ENCODE data around the gene DSE.

Gene DSE

DNA sequence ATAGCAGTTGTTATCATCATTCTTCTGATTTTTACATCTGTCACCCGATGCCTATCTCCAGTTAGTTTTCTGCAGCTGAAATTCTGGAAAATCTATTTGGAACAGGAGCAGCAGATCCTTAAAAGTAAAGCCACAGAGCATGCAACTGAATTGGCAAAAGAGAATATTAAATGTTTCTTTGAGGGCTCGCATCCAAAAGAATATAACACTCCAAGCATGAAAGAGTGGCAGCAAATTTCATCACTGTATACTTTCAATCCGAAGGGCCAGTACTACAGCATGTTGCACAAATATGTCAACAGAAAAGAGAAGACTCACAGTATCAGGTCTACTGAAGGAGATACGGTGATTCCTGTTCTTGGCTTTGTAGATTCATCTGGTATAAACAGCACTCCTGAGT, 92.6 kb downstream of the DSE start:
- in situ Hi-C loops (cut with HindIII; ENCODE audit: low sequenced_read_pairs), result no loop called here

DNA sequence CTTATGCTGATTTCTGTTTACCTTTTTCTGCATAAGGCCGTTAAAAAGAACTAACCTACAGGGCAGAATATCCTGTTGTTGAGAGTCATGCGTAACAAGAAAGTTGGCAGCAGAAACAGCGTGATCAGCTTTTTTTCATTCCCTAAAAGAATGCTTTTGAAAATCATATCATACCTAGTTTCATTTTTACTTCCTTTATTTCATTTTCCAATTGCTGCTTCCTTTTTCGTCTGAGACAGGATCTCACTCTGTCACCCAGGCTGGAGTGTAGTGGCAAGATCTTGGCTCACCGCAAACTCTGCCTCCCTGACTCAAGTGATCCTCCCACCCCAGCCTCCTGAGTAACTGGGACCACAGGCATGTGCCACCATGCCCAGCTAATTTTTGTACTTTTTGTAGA, 94.5 kb downstream of the DSE start:
- in situ Hi-C loops (cut with HindIII; ENCODE audit: low sequenced_read_pairs), result no loop called here

DNA sequence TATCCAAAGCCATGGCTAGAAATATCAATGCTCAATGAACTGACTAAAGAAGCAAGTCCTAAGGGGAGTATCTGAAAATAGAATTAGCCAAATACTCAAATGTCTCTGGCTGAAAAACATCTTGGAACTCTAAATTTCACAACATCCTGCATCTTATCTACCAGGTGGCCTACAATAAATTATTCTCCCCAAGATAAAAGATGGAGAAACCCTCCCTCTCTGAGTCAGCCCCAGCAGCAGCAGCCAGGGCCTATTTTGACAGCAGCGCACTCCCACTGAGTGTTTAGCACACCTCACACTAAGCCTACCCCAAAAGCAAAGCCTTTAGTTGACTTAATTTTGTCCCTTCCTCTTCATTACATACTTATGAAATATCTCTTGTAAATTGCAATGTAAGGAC, 96.3 kb downstream of the DSE start:
- in situ Hi-C loops (cut with HindIII; ENCODE audit: low sequenced_read_pairs), result no loop called here

DNA sequence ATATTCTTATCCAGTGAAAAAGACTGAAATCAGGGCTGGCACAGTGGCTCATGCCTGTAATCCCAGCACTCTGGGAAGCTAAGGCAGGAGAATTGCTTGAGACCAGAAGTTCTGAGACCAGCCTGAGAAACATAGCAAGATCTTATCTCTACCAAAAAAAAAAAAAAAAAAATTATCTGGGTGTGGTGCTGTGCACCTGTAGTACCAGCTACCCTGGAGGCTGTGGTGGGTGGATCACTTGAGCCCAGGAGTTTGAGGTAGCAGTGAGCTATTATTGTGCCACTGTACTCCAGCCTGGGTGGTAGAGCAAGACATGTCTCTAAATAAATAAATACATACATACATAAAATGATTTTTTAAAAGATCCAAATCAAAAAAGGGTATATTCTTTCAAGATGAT, 96.8 kb downstream of the DSE start:
- in situ Hi-C loops (cut with HindIII; ENCODE audit: low sequenced_read_pairs), result no loop called here

DNA sequence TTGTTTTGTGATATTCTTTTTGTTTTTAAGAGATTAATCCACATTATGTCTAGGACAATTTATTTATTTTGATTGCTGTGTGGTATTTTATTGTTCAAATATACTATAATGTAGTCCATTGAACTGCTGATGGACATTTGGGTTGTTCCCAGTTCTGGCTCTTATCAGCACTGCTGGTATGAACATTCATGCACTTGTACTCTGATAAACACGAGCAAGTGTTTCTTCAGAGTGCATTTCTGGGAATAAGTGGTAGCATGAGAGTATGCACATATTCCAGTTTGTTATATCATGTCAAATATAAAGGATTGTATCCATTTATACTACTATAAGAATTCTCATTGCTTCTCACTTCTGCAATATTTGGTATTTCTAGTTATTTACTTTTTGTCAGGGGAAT, 97.5 kb downstream of the DSE start:
- in situ Hi-C loops (cut with HindIII; ENCODE audit: low sequenced_read_pairs), result no loop called here

DNA sequence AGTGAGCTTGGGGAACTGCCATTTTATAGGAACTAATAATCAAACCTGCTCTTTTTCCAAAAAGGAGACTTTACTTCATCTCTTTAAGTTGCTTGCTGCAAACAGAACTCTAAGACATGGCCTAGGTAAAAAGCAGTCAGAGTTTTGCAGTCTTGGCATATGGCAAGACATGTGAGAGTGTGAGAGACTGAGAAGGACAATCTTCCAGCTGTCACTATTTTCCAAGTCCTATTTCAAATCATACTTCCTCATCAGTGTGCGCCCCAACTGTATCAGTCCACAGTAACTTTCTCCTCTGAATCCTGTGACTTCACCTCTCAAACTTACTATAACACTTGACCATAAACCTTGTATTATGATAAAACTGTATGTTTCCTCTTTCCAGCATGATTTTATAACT, 100.8 kb downstream of the DSE start:
- in situ Hi-C loops (cut with HindIII; ENCODE audit: low sequenced_read_pairs), result no loop called here

DNA sequence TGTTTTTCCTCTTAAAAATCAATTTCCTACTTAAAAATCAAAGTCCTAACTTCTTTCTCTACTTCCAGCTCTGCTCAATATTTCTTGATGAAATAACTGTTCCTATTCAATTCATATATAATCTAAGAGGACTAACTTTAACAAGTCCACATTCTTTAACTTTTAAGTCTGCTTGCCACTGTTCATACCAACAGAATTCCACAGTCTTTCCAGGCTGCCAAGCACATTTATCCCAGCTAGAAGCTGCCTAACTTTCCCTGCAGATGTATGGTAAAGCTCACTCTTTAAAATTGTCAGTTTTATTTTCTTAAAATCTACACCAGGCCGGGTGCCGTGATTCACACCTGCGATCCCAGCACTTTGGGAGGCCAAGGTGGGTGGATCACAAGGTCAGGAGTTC, 102.0 kb downstream of the DSE start:
- in situ Hi-C loops (cut with HindIII; ENCODE audit: low sequenced_read_pairs), result no loop called here

DNA sequence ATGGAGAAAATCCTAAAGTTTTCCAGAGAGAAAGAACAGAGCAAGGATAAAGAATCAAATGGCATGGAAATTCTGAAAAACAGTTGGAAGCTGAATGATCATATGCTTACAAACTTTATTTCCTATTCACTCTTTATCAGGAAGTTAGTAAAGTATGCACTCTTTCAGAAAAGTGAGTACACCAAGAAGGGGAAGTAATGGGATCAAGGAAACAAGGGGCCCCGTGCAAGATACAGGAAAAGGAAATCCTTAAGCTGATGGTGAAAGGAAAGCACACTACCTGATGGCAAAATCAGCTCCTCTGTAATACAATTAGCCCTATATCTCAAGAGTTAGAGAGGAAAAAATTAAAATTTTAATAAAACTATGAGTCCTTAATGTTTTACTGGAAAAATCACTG, 104.4 kb downstream of the DSE start:
- in situ Hi-C loops (cut with HindIII; ENCODE audit: low sequenced_read_pairs), result no loop called here

DNA sequence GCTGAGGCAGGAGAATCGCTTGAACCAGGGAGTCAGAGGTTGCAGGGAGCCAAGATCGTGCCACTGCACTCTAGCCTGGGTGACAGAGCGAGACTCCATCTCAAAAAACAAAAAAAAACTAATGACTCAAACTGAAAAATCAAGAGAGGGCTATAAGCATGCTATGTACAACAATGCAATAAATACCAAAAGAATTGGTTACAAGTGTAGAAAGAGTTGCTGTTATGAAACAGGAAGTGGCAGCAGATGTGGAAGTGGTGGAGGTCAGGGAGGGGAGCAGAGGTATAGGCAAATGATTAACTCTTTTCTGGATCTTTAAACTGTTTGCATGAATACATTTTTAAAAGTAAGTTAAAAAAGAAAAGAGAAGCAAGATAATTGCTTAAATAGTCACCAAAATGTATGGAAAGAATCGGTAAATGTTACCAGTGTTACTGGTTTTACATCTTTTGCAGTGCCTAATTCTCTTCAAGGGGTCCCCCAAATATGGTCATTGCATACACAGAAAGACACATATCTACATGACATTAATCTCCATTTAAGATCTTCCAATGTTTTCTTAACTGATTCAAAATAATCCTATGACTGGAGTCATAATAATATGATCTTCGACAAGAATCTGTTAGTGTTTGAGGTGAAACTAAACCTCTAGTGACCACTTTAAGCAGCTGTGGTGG, 105.4 kb downstream of the DSE start:
- in situ Hi-C loops (cut with HindIII; ENCODE audit: low sequenced_read_pairs), result no loop called here

DNA sequence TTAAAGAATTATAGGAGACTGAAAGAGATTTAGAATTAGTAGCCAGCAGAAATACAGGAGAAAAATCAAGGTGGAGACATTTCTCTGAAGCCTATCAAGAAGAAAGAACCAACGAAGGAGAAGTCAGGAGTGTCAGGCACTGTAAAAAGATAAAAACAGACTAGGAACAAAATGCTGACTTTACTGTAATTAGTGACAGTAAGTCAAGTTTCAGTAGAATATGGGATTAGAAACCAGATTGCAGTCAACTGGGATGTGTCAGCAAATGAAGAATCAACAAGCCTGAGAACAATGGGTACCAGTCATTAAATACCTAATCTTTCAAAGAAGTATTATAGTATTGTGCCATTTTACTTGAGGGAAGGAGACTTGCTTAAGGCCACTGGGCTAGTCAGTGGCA, 112.0 kb downstream of the DSE start:
- in situ Hi-C loops (cut with HindIII; ENCODE audit: low sequenced_read_pairs), result no loop called here

DNA sequence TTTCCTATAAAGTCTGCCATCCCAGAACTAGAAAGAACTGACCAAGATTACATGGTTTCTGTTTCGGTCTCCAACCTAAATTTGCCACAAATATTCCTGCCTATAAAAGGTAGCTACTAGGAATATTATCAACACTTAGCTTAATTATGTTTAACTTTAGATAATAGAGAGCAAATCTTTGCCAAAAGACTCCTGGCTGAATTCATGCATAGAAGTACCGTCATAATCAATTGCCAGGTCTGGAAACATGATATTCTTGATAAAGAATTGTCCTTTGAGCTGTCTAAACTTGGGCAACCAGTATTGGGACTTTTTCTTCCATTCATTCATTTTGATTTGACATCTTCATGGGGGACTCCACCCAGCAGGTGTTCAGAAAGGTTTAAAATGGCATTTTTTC, 112.9 kb downstream of the DSE start:
- in situ Hi-C loops (cut with HindIII; ENCODE audit: low sequenced_read_pairs), result no loop called here

DNA sequence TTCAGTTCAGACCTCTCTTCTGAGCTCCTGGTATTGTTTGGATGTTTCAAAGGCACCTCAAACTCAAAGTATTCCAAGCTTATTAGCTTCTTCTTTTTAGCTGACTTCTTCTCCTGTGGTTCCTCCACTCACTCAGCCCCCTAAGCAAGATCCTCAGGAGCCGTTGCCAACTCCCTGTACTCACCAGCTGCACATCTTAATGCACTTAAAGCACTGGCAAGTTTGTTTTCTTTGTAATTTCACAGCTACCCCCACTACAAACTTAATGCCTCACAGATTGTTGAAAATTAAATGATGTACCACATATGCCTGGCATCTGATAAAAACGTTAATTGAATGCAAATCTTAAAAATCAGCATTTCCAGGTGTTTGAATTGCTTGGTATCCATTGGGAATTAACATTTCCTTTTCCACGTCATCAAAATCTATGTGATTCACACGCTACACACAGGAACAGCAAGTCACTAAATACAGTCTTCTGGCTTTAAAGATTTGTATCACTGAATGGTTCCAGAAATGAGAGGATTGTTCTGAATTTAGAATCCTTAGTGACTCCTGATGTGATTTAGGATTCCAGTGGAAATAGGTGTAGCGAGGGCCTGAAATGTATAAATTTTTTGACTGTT, 114.9 kb downstream of the DSE start:
- in situ Hi-C loops (cut with HindIII; ENCODE audit: low sequenced_read_pairs), result no loop called here

DNA sequence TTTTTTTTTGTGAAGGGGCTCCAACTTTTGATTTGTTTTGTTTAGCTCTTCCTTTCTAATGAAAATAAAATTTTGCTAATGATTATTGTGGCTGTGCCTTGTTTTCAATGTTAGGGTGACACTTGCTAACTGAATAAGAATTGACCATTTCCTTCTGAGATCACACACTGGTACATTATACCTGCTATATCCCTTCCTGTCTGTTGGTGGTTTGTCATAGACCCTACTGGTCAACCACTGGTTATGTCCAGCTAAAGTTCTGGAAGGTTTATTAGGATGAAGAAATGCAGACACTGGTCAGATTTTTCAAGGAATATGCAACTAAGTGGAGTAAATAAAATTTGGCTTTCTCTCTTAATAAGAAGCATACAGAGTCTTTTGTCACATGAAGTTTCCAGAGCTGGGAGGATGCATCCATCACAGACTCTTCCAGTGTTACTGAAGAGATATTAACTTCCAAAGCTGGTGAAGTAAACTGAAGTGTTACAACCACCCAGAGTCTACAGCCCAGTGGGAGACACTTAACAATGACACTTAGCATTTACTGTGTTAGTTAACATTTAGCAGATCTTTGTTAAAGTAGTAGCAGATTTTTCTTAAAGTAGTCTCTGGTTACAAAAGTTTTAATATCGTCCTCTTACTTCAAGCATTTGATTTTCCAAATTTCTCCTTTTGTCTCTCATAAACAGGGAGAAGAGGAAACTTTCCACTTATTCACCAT, 121.0 kb downstream of the DSE start:
- in situ Hi-C loops (cut with HindIII; ENCODE audit: low sequenced_read_pairs), result no loop called here

DNA sequence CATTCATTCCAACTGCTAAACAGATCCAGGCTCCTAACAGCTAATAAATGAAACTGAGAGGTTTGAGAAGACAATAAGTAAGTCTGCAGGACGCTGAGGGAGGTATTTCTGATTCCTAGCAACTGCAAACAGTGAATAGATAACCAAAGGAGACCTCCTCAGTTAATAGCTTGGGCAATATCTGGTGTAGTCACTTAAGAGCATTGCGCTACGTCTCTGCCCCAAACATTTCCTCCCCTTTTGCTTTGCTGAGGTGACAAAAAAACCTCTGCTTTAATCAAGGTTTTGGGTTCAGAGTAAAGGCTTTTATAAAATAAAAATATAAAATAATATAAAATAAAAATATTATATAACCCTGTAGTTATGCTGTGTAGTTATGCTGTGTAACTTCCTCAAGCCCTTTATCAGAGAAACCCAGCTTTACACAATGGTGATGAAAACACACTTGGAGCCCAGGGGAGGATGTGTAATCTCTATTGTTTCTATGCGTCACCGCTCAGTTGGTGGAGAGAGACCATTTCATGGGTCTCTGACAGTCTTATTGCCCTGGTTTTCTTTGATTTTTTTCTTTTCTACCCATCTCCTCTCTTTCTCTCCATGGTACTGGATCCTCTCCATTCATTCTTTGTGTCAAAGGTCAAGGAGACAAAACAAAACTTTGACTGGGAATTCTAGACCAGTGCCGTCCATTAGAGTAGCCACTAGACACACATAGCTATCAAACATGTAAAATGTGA, 121.8 kb downstream of the DSE start:
- in situ Hi-C loops (cut with HindIII; ENCODE audit: low sequenced_read_pairs), result no loop called here

All from endothelial cell of hepatic sinusoid (primary cell).